Activated CD8-positive, alpha-beta memory T cell treated with anti-CD3 and anti-CD28 coated beads, Interleukin-2, amount 10 ng/mL, durations not matched to agents 7 days and 5 days (primary cell): ENCODE results near the gene SRGAP2C. TPM values are rescaled to one million over a fixed set of nuclear protein-coding genes. Genes with fewer than 3 reads are reported as not detected.
"Not testable (repeated sequence)": the region's sequence is repeated elsewhere in the genome, so short reads cannot be mapped to it uniquely, and the experiment has no call there.

Experiments used
- ATAC-seq: fragments of 150-1000 bp; cut with Tn5 transposase; one replicate; pipeline ENCODE4 v1.10.0; 2021; ENCODE audit warnings: moderate library complexity
- CTCF ChIA-PET: fragments of 350-600 bp; sonication (Branson Sonifier 250); formaldehyde crosslinking; loops from one replicate; lab custom pipeline; 2021; ENCODE audit warnings: antibody characterized with exemption; lab: Charles Lee
- DNase-seq: peaks from one replicate; pipeline ENCODE4 v3.0.0-alpha.2; 2020
- H3K27ac Mint-ChIP-seq: one replicate; pipeline ENCODE4 v1.8.0; 2021; ENCODE audit warnings: mild to moderate bottlenecking, mixed read lengths
- H3K27me3 Mint-ChIP-seq: one replicate; pipeline ENCODE4 v1.8.0; 2021; ENCODE audit warnings: mixed read lengths
- H3K36me3 Mint-ChIP-seq: one replicate; pipeline ENCODE4 v1.8.0; 2021; ENCODE audit warnings: mild to moderate bottlenecking, mixed read lengths
- H3K4me1 Mint-ChIP-seq: one replicate; pipeline ENCODE4 v1.8.0; 2021; ENCODE audit warnings: mixed read lengths
- H3K4me3 Mint-ChIP-seq: one replicate; pipeline ENCODE4 v1.8.0; 2021; ENCODE audit warnings: mild to moderate bottlenecking, moderate library complexity, mixed read lengths
- H3K9me3 Mint-ChIP-seq: one replicate; pipeline ENCODE4 v1.8.0; 2022; ENCODE audit warnings: low read depth, mixed read lengths
- total RNA-seq, 2 experiments: library from RNA; stranded (reverse); gene quantifications; one replicate each; pipeline ENCODE4 v1.2.3, GENCODE V29; 2021

Gene SRGAP2C
- total RNA-seq, 2 experiments from 2014 or later = 37.1 to 40.9 TPM

- H3K9me3 Mint-ChIP-seq, H3K27ac Mint-ChIP-seq, ATAC-seq, H3K36me3 Mint-ChIP-seq, CTCF ChIA-PET, H3K27me3 Mint-ChIP-seq, DNase-seq, H3K4me3 Mint-ChIP-seq, H3K4me1 Mint-ChIP-seq: not testable (repeated sequence)
These were observed 201.0 kb downstream of the SRGAP2C start for GRCh38 chr1:121385563-121386288.

- CTCF ChIA-PET, H3K27ac Mint-ChIP-seq, H3K9me3 Mint-ChIP-seq, H3K4me1 Mint-ChIP-seq, H3K4me3 Mint-ChIP-seq, H3K36me3 Mint-ChIP-seq, ATAC-seq, H3K27me3 Mint-ChIP-seq, DNase-seq: not testable (repeated sequence)
These were observed 201.7 kb downstream of the SRGAP2C start for GRCh38 chr1:121386319-121386948.

- H3K27ac Mint-ChIP-seq, H3K36me3 Mint-ChIP-seq, DNase-seq, ATAC-seq, H3K4me1 Mint-ChIP-seq, H3K27me3 Mint-ChIP-seq, CTCF ChIA-PET, H3K9me3 Mint-ChIP-seq, H3K4me3 Mint-ChIP-seq: not testable (repeated sequence)
These were observed 205.3 kb downstream of the SRGAP2C start for GRCh38 chr1:121389895-121390560.

- H3K4me1 Mint-ChIP-seq, H3K36me3 Mint-ChIP-seq, H3K27me3 Mint-ChIP-seq, H3K4me3 Mint-ChIP-seq, ATAC-seq, DNase-seq, H3K9me3 Mint-ChIP-seq, H3K27ac Mint-ChIP-seq, CTCF ChIA-PET: not testable (repeated sequence)
These were observed 207.4 kb downstream of the SRGAP2C start for GRCh38 chr1:121392130-121392529.

GRCh38 chr1:121395718-121396201 lies 211.0 kb downstream of the SRGAP2C start:
- ATAC-seq, H3K9me3 Mint-ChIP-seq, H3K4me1 Mint-ChIP-seq, DNase-seq, CTCF ChIA-PET: not testable (repeated sequence)
- Mint-ChIP-seq H3K27me3 (peaks cover 15% of the 10 kb centered on the region), H3K36me3 (peaks cover 12% of the 10 kb centered on the region), H3K4me3 (peak overlapping the region; percentile 54), H3K27ac (peak overlapping the region; percentile 24)

- H3K4me3 Mint-ChIP-seq = peak overlapping the region; percentile 61
- peaks cover 16% of the 10 kb centered on the region for H3K27me3 Mint-ChIP-seq
- H3K4me1 Mint-ChIP-seq = peaks cover 12% of the 10 kb centered on the region
- CTCF ChIA-PET, ATAC-seq, H3K27ac Mint-ChIP-seq: not testable (repeated sequence)
- peak; percentile 39 for DNase-seq
- peaks cover 19% of the 10 kb centered on the region for H3K36me3 Mint-ChIP-seq
- H3K9me3 Mint-ChIP-seq = peaks cover 16% of the 10 kb centered on the region
These were observed 211.7 kb downstream of the SRGAP2C start for GRCh38 chr1:121396335-121397081.

GRCh38 chr1:121397101-121397500 lies 212.3 kb downstream of the SRGAP2C start:
- CTCF ChIA-PET, DNase-seq, ATAC-seq, H3K27ac Mint-ChIP-seq: not testable (repeated sequence)
- Mint-ChIP-seq H3K27me3 (peaks cover 16% of the 10 kb centered on the region), H3K9me3 (peaks cover 16% of the 10 kb centered on the region), H3K36me3 (peaks cover 19% of the 10 kb centered on the region), H3K4me3 (peak overlapping the region; percentile 61), H3K4me1 (peaks cover 12% of the 10 kb centered on the region)

GRCh38 chr1:121399193-121399592 lies 214.4 kb downstream of the SRGAP2C start:
- H3K36me3 Mint-ChIP-seq = peaks cover 20% of the 10 kb centered on the region
- CTCF ChIA-PET, DNase-seq, H3K4me3 Mint-ChIP-seq, ATAC-seq, H3K27ac Mint-ChIP-seq: not testable (repeated sequence)
- peaks cover 12% of the 10 kb centered on the region for H3K4me1 Mint-ChIP-seq
- H3K9me3 Mint-ChIP-seq = peaks cover 16% of the 10 kb centered on the region
- H3K27me3 Mint-ChIP-seq = peaks cover 16% of the 10 kb centered on the region

- peaks cover 20% of the 10 kb centered on the region for H3K36me3 Mint-ChIP-seq
- H3K27ac Mint-ChIP-seq = peak overlapping the region; percentile 9
- H3K4me1 Mint-ChIP-seq = peaks cover 12% of the 10 kb centered on the region
- H3K4me3 Mint-ChIP-seq, CTCF ChIA-PET, DNase-seq, ATAC-seq: not testable (repeated sequence)
- H3K9me3 Mint-ChIP-seq = peaks cover 16% of the 10 kb centered on the region
- H3K27me3 Mint-ChIP-seq = peaks cover 16% of the 10 kb centered on the region
These were observed 215.3 kb downstream of the SRGAP2C start for GRCh38 chr1:121400108-121400507.

GRCh38 chr1:121400541-121401310 lies 216.0 kb downstream of the SRGAP2C start:
- Mint-ChIP-seq H3K4me3 (peak overlapping the region; percentile 54), H3K27me3 (peaks cover 14% of the 10 kb centered on the region), H3K4me1 (peaks cover 10% of the 10 kb centered on the region), H3K9me3 (peaks cover 16% of the 10 kb centered on the region), H3K36me3 (peaks cover 18% of the 10 kb centered on the region)
- H3K27ac Mint-ChIP-seq, DNase-seq, CTCF ChIA-PET, ATAC-seq: not testable (repeated sequence)

- peaks cover 14% of the 10 kb centered on the region for H3K27me3 Mint-ChIP-seq
- ATAC-seq, CTCF ChIA-PET, DNase-seq, H3K4me1 Mint-ChIP-seq: not testable (repeated sequence)
- H3K4me3 Mint-ChIP-seq = peak overlapping the region; percentile 54
- peaks cover 16% of the 10 kb centered on the region for H3K9me3 Mint-ChIP-seq
- H3K36me3 Mint-ChIP-seq = peaks cover 18% of the 10 kb centered on the region
- H3K27ac Mint-ChIP-seq = peak overlapping the region; percentile 16
These were observed 216.7 kb downstream of the SRGAP2C start for GRCh38 chr1:121401375-121401955.

GRCh38 chr1:121403254-121403653 lies 218.5 kb downstream of the SRGAP2C start:
- DNase-seq, H3K27ac Mint-ChIP-seq, H3K4me1 Mint-ChIP-seq, H3K4me3 Mint-ChIP-seq, ATAC-seq, CTCF ChIA-PET: not testable (repeated sequence)
- peaks cover 16% of the 10 kb centered on the region for H3K9me3 Mint-ChIP-seq
- H3K36me3 Mint-ChIP-seq = peaks cover 19% of the 10 kb centered on the region
- peaks cover 11% of the 10 kb centered on the region for H3K27me3 Mint-ChIP-seq
